Stimulated activated CD4-positive, alpha-beta T cell treated with anti-CD3 and anti-CD28 coated beads, Interleukin-4, amount 100 ng/mL, for 24 hours (primary cell): Measurements from ENCODE around the gene SLC35E1.
"Not testable (repeated sequence)": the region's sequence is repeated elsewhere in the genome, so short reads cannot be mapped to it uniquely, and the experiment has no call there.

Experiments
- DNase-seq: peaks from one replicate; pipeline ENCODE4 v3.0.0-alpha.2; 2020

Gene SLC35E1

DNA sequence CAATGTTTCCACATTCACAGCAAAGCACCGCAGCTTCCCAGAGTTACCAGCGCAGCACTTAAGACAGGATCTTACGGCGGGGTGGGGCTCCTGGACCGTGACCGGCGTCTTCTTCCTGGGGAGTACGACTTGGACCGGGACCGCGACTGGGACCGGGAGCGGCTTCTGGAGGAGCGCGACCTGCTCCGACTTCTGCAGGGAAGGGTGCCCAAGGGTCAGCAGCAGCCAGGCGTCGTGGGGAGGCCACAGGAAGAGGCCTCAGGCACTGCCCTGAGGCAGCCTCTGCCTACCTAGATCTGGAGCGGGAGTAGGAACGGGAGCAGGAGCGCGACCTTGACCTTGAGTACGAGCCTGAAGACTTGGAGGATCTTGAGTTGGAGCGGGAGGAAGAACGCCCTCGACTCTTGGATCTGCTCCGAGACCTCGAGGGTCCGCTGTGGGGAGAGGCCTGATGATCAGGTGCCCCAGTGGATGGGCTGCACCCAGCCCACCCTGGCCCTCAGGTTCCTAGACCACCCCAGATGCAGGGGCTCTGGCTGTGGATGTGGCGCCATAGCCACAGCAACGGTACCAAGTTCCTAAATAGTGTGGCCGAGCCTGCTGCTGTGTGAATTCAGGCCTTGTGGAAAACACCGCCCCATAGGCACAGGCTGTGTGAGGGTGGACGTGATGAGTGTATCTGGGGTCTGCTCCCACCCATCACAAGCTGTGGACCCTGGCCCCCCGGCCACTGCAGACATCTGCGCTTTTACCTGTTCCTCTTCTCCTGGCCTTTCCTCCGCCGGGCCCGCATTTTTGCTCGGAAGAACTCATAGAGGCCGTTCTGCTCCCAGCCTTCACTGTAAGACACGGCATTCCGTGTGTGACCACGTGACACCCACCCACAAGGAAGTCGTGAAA, 51.9 kb downstream of the SLC35E1 start:
- no peak for DNase-seq

GRCh38 chr19:16519230-16519687, 53.0 kb downstream of the SLC35E1 start:
- DNase-seq = no peak

GRCh38 chr19:16518483-16519229, 53.6 kb downstream of the SLC35E1 start:
- no peak for DNase-seq

DNA sequence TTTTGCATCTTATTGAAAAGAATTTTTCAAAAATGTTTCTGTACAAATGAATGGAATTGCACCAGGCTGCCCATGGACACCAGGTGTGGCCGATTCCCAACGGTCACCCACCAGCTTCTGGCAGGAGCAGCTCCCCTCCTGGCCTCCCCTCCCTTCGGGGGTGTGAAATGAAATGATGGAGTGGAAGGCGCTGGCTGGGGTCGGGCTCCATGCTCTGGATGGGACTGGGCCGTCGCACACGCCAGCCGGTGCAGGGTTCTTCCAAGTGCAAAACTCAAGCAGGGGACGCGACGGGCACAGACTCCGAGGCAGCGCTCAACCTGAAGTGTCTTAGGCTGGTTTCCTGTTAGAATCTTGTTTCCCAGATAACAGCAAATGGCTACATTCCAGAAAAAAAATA, 54.2 kb downstream of the SLC35E1 start:
- DNase-seq = no peak

DNA sequence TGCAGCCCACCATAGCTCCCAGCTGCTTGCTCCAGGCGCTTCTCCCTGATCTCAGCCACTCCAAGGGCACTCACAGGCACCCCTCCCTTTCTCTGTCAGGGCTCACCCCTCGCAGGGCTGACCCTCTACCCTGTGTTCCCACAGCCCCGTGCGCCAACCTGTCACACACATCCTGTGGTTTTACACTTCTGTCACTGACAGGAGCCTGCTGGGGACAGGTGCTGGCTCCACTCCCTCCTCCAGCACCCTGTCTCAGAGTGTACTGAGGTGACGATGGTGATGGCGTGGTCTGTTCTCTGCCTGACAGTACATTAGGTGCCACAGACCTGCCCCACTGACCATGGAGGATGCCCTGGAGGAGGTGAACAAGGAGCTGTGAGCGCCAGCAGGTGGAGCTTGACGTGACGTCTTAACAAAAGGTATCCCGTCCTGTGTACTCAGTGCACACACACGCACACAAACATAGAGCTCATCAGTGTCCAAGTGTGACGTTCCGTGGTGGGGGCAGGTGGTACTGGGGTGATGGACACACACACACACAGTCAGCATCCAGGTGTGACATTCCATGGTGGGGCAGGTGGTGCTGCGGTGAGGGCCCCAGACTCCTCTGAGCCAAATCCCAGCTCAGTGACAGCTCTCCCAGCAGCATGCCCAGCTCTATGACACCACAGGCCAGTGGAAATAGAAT, 55.1 kb downstream of the SLC35E1 start:
- no peak for DNase-seq

DNA sequence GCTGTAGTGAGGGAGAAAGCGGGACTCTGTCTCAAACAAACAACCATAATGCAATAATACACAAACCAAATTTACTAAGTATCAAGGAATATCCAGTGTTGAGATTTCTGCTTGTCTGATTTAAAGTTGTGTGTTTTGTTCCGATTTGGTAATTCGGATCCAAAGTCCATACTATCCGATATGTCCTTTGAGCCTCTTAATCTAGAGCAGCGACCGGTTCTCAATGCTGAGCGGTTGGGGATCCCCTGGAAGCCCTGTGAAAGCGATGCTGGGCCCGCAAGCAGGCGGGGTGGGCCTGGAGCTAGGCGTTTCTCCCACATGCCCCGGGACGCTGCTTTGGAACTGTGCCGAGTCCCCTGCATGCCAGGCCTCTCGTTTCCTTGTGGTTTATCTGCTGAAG, 55.8 kb downstream of the SLC35E1 start:
- no peak for DNase-seq

DNA sequence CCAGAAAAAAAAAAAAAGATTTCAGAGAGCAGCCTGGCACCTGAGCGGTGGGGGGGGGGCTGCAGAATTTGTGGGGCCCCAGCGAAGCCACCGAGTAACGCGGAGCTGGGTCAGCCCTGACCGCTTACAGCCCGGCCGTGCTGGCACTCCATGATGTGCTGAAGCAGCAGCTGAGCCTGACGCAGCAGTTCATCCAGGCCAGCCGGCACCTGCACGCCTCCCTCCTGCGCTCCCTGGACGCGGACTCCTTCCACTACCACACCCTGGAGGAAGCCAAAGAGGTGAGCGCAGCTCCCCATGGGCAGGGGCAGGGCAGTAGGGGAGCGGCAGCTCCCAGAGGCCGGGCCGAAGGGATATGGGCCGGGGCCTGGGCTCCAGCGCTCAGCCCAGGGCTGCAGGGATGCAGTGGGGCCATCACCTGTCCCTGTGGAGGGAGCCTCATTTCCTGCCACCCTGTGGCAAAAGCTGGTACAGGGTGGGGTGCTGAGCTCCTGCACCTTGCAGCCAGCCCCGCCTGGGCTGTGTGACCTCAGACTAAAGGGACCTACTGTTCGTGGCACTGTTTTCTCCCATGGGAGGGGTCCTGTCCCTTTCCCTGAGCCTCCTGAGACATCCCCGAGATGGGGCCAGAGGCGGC, 57.7 kb downstream of the SLC35E1 start:
- DNase-seq = no peak

GRCh38 chr19:16512611-16513010, 59.6 kb downstream of the SLC35E1 start:
- not testable (repeated sequence) for DNase-seq

GRCh38 chr19:16509141-16510061, 62.8 kb downstream of the SLC35E1 start:
- no peak for DNase-seq

DNA sequence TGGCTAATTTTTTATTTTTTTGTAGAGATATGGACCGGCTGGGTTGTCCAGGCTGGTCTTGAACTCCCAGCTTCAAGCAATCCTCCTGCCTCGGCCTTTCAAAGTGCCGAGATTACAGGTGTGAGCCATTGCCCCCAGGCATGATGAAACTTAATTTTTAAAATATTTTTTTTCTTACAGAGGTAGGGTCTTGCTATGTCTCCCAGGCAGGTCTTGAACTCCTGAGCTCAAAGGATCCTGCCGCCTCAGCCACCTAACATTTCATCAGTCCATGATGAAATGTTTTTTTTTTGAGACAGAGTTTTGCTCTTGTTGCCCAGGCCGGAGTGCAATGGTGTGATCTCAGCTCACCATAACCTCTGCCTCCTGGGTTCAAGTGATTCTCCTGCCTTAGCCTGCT, 63.7 kb downstream of the SLC35E1 start:
- no peak for DNase-seq

GRCh38 chr19:16506961-16507360, 65.3 kb downstream of the SLC35E1 start:
- no peak for DNase-seq

GRCh38 chr19:16506161-16506560, 66.1 kb downstream of the SLC35E1 start:
- DNase-seq = not testable (repeated sequence)

GRCh38 chr19:16504271-16504670, 67.9 kb downstream of the SLC35E1 start:
- no peak for DNase-seq
